Lung (tissue), 13 donors: ENCODE data around the gene EIF2S2. TPM values are rescaled to one million over a fixed set of nuclear protein-coding genes. Genes with fewer than 3 reads are reported as not detected.

Experiments used
- ATAC-seq: fragments of 200-7000 bp; cut with Tn5 transposase; one replicate; pipeline ENCODE4 v1.9.1; 2020; ENCODE audit warnings: moderate number of reproducible peaks; ENCODE audit not compliant: insufficient read depth, low FRiP score
- DNase-seq, 3 donors: peaks; one replicate each; pipeline ENCODE4 v3.0.0-alpha.2; 2013 to 2017
- H3K27ac ChIP-seq, 2 donors: one replicate each; pipeline ENCODE4 v1.5.1; 2013; ENCODE audit warnings: mild to moderate bottlenecking in 2 of 2, moderate library complexity in 2 of 2, control low read depth in 1 of 2, inconsistent platforms in 1 of 2, low read depth in 1 of 2, low read length in 1 of 2
- H3K27me3 ChIP-seq, 3 donors: one replicate each; pipeline ENCODE4 v1.5.1; 2013; ENCODE audit warnings: low read length in 2 of 3; ENCODE audit not compliant: control insufficient read depth in 3 of 3, insufficient read depth in 3 of 3
- H3K36me3 ChIP-seq, 4 donors: one replicate each; pipeline ENCODE4 v1.5.1; 2013; ENCODE audit warnings: low read length in 4 of 4, mild to moderate bottlenecking in 1 of 4, moderate library complexity in 1 of 4; ENCODE audit not compliant: control insufficient read depth in 4 of 4, insufficient read depth in 4 of 4
- H3K4me1 ChIP-seq, 5 donors: one replicate each; pipeline ENCODE4 v1.5.1; 2013; ENCODE audit warnings: low read length in 5 of 5, mild to moderate bottlenecking in 2 of 5, moderate library complexity in 1 of 5; ENCODE audit not compliant: control insufficient read depth in 5 of 5, insufficient read depth in 5 of 5
- H3K4me3 ChIP-seq: one replicate; pipeline ENCODE4 v1.5.1; 2013; ENCODE audit warnings: mild to moderate bottlenecking, control low read depth, moderate library complexity
- H3K9ac ChIP-seq, 2 donors: one replicate each; pipeline ENCODE4 v1.5.1; 2013; ENCODE audit warnings: low read length in 2 of 2, control low read depth in 1 of 2; ENCODE audit not compliant: insufficient read depth in 1 of 2
- H3K9me3 ChIP-seq, 4 donors: one replicate each; pipeline ENCODE4 v1.5.1; 2013; ENCODE audit warnings: low read length in 3 of 4, mild to moderate bottlenecking in 1 of 4, moderate library complexity in 1 of 4; ENCODE audit not compliant: control insufficient read depth in 4 of 4, insufficient read depth in 3 of 4
- WGBS, 2 donors: extraction: QIAGEN DNeasy Blood & Tissue Kit; methylation state at CpG; one replicate each; pipeline ENCODE4 v1.1.7; 2013; 5-methylcytosine and 5-hydroxymethylcytosine counted together
- polyA plus RNA-seq, 2 donors: library from polyadenylated mRNA; stranded (reverse); fragments of 200-250 nt; gene quantifications; one replicate each; pipeline ENCODE4 v1.2.1, GENCODE V29; 2013
- small RNA-seq: library from RNA; depleted of rRNA; stranded (forward); fragments of <200 nt; gene quantifications from one replicate; pipeline ENCODE3, GENCODE V24; 2014; ENCODE audit warnings: low replicate concordance
- total RNA-seq, 2 donors: library from RNA; depleted of rRNA in 1 of 2; stranded (reverse); fragments of >200 nt in 1 of 2; gene quantifications; one replicate each; pipeline ENCODE4 v1.2.1, GENCODE V29; 2014 to 2021
- TF ChIP-seq, protein P1 (sequence below): IDR thresholded peaks from 2 replicates; pipeline ENCODE4 v1.5.1; 2012; ENCODE audit warnings: mild to moderate bottlenecking; ENCODE audit errors: control extremely low read depth, extremely low read depth
- donor health status: control.
- donor health status: control.
- donor health status: Bipolar disorder and iron deficiency.
- donor health status: healthy.
- donor health status: DM: yes; HTN: yes; CAD: no.

The EIF2S2 gene
- total and polyA plus RNA-seq, 4 donors, result 37.5 to 69.7 (median 52.1) TPM

DNA sequence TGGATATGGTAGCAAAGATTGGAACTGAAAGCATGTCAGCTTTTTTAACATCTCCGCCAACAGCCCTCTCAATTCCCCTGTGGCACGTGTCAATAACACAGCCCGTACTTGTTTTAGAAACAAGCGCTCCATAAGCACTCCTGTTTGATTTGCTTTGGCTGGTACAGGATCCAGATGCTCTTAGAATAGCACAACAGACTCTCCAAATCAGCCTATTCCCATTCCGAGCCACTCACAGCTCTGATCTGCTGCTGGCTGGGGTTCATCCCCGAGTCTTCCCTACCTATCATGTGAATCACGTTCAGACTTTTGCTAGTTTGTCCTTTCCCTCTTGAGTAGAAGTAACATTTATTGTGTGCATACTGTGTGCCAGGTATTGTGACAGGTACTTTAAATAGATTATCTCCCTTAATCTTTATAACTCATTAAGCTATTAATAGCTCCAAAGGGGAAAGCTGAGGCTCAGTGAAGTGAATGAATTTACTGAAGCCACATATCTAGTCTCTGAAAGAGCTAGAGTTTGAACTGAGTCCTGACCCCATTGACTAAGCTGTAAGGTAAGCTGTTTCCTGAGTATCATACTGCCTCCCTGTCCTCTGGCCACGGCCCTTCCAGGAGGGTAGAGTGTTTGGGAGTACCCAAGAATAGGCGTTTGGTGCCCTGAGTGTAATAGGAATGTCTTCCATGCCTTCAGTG, 71.6 kb downstream of the EIF2S2 start:
- Histone ChIP-seq H3K4me1 (peaks cover 24 to 85% (median 56%) of the 10 kb centered on the region in 5 donors), H3K9ac (no peak overlapping the region), H3K36me3 (no peaks in the 10 kb centered on the region), H3K9me3 (no peaks in the 10 kb centered on the region), H3K27ac (no peak overlapping the region), H3K27me3 (no peaks in the 10 kb centered on the region), H3K4me3 (no peak overlapping the region)
- peak; percentile 50 for ATAC-seq
- DNase-seq, result peak in 2 of 3 donors; percentile 65 to 77
- TF ChIP-seq, protein P1, sequence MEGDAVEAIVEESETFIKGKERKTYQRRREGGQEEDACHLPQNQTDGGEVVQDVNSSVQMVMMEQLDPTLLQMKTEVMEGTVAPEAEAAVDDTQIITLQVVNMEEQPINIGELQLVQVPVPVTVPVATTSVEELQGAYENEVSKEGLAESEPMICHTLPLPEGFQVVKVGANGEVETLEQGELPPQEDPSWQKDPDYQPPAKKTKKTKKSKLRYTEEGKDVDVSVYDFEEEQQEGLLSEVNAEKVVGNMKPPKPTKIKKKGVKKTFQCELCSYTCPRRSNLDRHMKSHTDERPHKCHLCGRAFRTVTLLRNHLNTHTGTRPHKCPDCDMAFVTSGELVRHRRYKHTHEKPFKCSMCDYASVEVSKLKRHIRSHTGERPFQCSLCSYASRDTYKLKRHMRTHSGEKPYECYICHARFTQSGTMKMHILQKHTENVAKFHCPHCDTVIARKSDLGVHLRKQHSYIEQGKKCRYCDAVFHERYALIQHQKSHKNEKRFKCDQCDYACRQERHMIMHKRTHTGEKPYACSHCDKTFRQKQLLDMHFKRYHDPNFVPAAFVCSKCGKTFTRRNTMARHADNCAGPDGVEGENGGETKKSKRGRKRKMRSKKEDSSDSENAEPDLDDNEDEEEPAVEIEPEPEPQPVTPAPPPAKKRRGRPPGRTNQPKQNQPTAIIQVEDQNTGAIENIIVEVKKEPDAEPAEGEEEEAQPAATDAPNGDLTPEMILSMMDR, result no peak
- 56 to 79% methylated on average over 9 of the region's 9 CpGs for WGBS, 2 donors

Small RNA genes within 50 kb of the gene (small RNA-seq; reads per million reads assigned to genes)
- gene MIR4755, result not detected

Other genes starting within 250 kb of the EIF2S2 start
- gene RALY, start 118.3 kb downstream of the EIF2S2 start, total RNA-seq, result 100 to 1,000 TPM; 135 to 143 TPM
- 100 to 1,000 TPM; 148 to 157 TPM for gene RALY, start 118.3 kb downstream of the EIF2S2 start, polyA plus RNA-seq
- not detected for gene ASIP, start 129.2 kb upstream of the EIF2S2 start, total RNA-seq
- under 1 TPM; 0.15 to 0.87 TPM for gene ASIP, start 129.2 kb upstream of the EIF2S2 start, polyA plus RNA-seq
- gene AHCY, start 191.1 kb upstream of the EIF2S2 start, total RNA-seq, result 100 to 1,000 TPM in 1 of 2 donors, 10 to 100 TPM in 1; 40.2 to 116 TPM
- 100 to 1,000 TPM in 1 of 2 donors, 10 to 100 TPM in 1; 93.7 to 116 TPM for gene AHCY, start 191.1 kb upstream of the EIF2S2 start, polyA plus RNA-seq